HPDE6-E6E7 (cell line): ENCODE data around the gene ARPC5.

Source experiments
- DNase-seq: peaks from one replicate; pipeline ENCODE4 v3.0.0; 2011; ENCODE audit warnings: missing footprints; ENCODE audit errors: extremely low spot score

Gene ARPC5

GRCh38 chr1:183586455-183586854, 49.1 kb downstream of the ARPC5 start:
- DNase-seq = no peak

- DNase-seq = no peak
Measured at GRCh38 chr1:183585038-183585437, 50.5 kb downstream of the ARPC5 start.

- DNase-seq = no peak
Measured at GRCh38 chr1:183584147-183584546, 51.4 kb downstream of the ARPC5 start.

GRCh38 chr1:183583466-183583865, 52.1 kb downstream of the ARPC5 start:
- no peak for DNase-seq

GRCh38 chr1:183582021-183582713, 53.4 kb downstream of the ARPC5 start:
- DNase-seq = no peak

GRCh38 chr1:183580281-183580682, 55.3 kb downstream of the ARPC5 start:
- DNase-seq = peak; percentile 60

- no peak for DNase-seq
Measured at GRCh38 chr1:183578856-183579255, 56.7 kb downstream of the ARPC5 start.

GRCh38 chr1:183577897-183578465, 57.6 kb downstream of the ARPC5 start:
- DNase-seq = no peak

- no peak for DNase-seq
Measured at GRCh38 chr1:183576537-183576936, 59.0 kb downstream of the ARPC5 start.

GRCh38 chr1:183575606-183576005, 60.0 kb downstream of the ARPC5 start:
- DNase-seq = no peak

GRCh38 chr1:183572721-183573120, 62.9 kb downstream of the ARPC5 start:
- DNase-seq = no peak

- DNase-seq = no peak
Measured at GRCh38 chr1:183571678-183572268, 63.8 kb downstream of the ARPC5 start.
